ENCODE data around the gene DNAJC16. TPM values are rescaled to one million over a fixed set of nuclear protein-coding genes. Genes with fewer than 3 reads are reported as not detected.

The DNAJC16 gene
- total RNA-seq (2022; extraction: Qiagen RNA extraction; ENCODE audit: low read depth) = 4.0 to 5.9 TPM (median 5.3 TPM) in 5 replicates

DNA sequence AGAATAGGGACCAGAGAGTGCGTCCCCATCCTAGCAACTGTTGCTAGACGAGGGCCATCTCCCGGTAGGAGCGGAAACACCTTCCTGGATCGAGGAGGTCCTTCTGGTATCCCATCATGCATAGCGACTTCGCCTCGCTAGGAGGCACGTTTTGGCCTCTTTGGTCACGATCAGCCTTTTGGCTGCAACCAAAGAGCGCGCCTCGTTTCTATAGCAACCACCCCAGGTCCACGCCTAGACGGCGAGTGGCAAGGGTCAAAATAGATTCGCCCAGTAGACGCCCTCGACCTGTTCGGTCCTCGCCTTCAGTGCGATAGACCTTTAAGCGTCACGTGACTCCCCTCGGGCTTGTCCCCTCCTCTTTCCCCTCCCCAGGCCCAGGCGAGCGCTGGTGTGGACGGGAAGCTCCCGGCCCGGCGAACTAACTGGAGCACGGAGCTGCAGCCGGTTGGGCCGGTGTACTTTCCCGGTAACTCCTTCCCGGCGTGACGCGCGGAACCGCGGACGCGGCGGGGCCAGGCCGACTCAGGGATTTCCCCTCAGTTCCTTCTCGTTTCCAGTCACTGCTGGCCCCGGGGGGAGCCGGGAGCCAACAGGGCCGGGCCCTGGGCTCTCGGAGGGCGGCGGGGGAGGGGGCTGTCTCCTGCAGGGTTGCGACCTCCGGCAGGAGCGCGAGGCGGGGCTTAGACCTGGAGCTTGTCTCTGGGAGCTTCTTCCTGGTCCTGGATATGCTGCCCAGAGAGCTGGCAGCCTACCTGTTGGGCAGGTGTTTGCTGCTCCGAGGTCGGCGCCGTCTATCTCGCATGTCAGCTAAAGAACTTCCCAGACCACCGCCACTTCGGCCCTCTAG is at the start of gene DNAJC16:
Gene DNAJC16, plus strand, starts transcription at position 359 of the 850 bp plus-strand sequence. CDS start 2,258 bp downstream, outside the sequence.

DNA sequence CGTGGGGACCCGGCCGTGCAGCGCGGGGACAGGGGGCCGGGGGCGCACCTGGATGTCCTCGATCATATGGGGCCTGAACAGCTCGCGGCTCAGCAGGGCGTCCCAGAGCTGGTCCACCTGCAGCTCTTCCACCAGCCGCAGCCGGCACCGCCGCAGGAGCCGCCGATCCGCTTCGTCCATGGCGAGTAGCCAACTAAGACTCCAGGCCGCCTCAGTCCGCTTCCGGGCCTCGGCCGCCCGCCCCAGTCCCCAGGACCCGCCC is 2.7 kb upstream of the DNAJC16 start, which contains the start of gene CASP9:
Gene CASP9, minus strand, starts transcription at position 195 of the 262 bp plus-strand sequence. Its CDS starts 15 bp downstream, at position 180.

DNA sequence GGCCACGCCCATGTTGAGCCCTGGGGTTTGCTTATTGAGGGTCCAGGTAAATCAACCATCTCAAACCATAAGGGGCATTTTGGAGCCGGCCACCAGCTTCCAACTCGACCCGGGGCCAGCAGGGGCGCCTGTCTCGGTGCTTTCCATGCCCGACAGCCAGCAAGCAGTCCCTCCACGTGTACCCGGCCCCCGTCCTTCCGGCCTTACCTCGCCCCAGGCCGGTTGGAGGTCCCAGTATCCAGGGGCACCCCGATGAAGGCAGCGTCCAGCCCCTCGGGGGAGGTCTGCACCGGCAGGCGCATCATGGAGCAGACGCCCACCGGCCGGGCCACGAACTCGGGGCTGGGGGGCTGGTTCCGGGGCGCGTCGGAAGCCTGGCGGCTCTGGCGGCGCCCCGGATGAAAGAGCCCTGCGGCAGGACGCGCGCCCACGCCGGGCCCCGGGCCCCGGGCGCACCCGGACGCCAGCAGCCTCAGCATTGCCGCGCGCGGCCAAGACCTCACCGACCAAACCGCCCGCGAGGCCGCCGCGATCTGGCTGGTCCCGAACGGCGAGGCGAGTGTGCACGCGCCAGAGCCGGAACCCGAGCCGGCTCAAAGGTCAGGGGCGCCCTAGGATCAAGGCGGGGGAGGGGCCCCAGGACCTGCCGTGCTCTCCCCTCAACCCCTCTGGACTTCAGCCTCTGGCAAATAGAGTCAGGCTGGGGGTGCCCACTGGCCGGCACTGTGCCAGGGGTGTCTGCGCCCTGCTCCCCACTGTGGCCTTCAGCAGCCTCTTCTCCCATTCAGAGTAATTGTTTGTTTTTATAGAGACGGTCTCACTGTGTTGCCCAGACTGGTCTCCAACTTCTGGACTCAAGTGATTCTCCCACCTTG is 58.1 kb downstream of the DNAJC16 start, which contains the start of gene AGMAT:
Gene AGMAT, minus strand, starts transcription at position 563 of the 875 bp plus-strand sequence. Its CDS starts 84 bp downstream, at position 479.

DNA sequence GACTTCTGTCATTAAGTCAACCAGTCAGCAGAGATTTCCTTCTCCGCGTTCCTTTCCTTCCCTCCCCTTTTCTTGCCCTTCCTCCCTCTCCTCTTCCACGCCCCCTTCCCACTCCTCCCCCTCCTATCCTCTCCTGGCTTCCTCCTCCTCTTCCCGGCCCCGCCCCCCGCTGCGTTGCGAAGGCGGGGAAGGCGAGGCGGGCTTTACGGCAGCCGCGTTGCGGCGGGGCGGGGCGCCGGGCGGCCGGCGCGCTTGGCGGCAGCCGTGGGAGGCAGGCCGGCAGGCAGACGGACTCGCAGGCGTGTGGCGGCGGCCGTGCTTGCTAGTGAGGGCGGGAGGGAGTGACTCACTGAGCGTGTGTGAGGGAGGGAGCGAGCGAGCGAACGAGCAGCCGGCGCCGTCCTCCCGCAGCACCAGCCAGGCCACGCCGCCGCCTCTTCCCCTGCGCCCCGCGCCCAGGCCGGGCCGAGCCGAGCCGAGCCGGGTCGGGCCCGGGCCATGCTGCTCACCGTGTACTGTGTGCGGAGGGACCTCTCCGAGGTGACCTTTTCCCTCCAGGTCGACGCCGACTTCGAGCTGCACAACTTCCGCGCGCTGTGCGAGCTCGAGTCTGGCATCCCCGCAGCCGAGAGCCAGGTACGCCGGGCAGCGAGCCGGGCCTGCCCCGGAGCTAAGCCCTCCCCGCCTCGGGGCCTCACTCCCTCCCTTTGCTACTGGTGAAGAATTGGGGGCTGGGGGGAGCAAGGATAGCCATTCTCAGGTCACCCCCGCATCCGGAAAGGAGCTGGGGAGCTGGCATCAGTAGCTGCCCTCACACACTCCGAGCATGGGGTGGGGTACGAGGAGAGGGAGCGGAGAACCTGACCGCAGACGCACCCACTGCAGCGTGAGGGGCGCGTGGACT is 90.8 kb downstream of the DNAJC16 start, which contains the start of gene DDI2:
Gene DDI2, plus strand, starts transcription at position 286 of the 904 bp plus-strand sequence. Its CDS starts 213 bp downstream, at position 499.

Other genes with a start within 250 kb of the DNAJC16 start
- gene EFHD2, start 117.0 kb upstream of the DNAJC16 start, total RNA-seq (2022; extraction: Qiagen RNA extraction; ENCODE audit: low read depth) = 221 to 302 TPM (median 295 TPM) in 5 replicates
- 0.89 to 3.3 TPM (median 1.7 TPM) in 5 replicates for gene CTRC, start 88.4 kb upstream of the DNAJC16 start, total RNA-seq (2022; extraction: Qiagen RNA extraction; ENCODE audit: low read depth)
- not detected in 5 replicates for gene CELA2A, start 70.1 kb upstream of the DNAJC16 start, total RNA-seq (2022; extraction: Qiagen RNA extraction; ENCODE audit: low read depth)
- 0.22 TPM in 1 of 5 replicates, not detected in the others for gene CELA2B, start 50.7 kb upstream of the DNAJC16 start, total RNA-seq (2022; extraction: Qiagen RNA extraction; ENCODE audit: low read depth)
- gene CASP9, start 2.6 kb upstream of the DNAJC16 start, total RNA-seq (2022; extraction: Qiagen RNA extraction; ENCODE audit: low read depth) = 4.8 to 6.7 TPM (median 5.8 TPM) in 5 replicates
- gene AGMAT, start 58.2 kb downstream of the DNAJC16 start, total RNA-seq (2022; extraction: Qiagen RNA extraction; ENCODE audit: low read depth) = 5.4 to 8.2 TPM (median 7.5 TPM) in 5 replicates
- gene DDI2, start 90.6 kb downstream of the DNAJC16 start, total RNA-seq (2022; extraction: Qiagen RNA extraction; ENCODE audit: low read depth) = 6.4 to 9.3 TPM (median 8.2 TPM) in 5 replicates
- 19.5 to 26.9 TPM (median 25.6 TPM) in 5 replicates for gene PLEKHM2, start 157.5 kb downstream of the DNAJC16 start, total RNA-seq (2022; extraction: Qiagen RNA extraction; ENCODE audit: low read depth)
- gene SLC25A34, start 209.4 kb downstream of the DNAJC16 start, total RNA-seq (2022; extraction: Qiagen RNA extraction; ENCODE audit: low read depth) = 0.09 to 0.77 TPM (median 0.39 TPM) in 4 of 5 replicates, not detected in the other
- gene TMEM82, start 215.7 kb downstream of the DNAJC16 start, total RNA-seq (2022; extraction: Qiagen RNA extraction; ENCODE audit: low read depth) = not detected in 5 replicates
- 20.9 to 32.7 TPM (median 29.1 TPM) in 5 replicates for gene FBLIM1, start 231.9 kb downstream of the DNAJC16 start, total RNA-seq (2022; extraction: Qiagen RNA extraction; ENCODE audit: low read depth)